ENCODE measurements around the gene ERGIC1.
"Not testable (repeated sequence)": the region's sequence is repeated elsewhere in the genome, so short reads cannot be mapped to it uniquely, and the experiment has no call there.

The ERGIC1 gene

GRCh38 chr5:172848419-172848818 lies 14.4 kb downstream of the ERGIC1 start:
- DNase-seq (ENCODE audit: low read depth): no peak

- DNase-seq (ENCODE audit: low read depth): no peak
Measured at GRCh38 chr5:172849606-172850453, 15.8 kb downstream of the ERGIC1 start.

DNA sequence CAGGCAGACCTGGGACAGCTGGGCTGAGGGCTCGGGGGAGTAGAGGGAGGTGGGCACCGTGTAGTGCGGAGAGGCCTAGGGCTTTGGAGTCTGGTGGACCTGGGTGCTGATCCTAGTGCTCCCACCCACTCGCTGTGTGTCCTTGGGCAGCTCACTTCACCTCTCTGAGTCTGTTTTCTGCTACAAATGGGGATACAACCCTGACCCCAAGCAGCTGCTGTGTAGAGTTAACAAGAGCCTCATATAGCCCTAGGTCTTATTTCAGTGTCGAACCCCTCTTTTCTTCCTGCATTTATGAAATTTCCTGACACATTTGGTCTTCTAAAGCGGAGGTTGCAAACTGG lies 16.4 kb downstream of the ERGIC1 start:
- no peak for DNase-seq (ENCODE audit: low read depth)

- not testable (repeated sequence) for DNase-seq (ENCODE audit: low read depth)
Measured at GRCh38 chr5:172851254-172851653, 17.2 kb downstream of the ERGIC1 start.

DNA sequence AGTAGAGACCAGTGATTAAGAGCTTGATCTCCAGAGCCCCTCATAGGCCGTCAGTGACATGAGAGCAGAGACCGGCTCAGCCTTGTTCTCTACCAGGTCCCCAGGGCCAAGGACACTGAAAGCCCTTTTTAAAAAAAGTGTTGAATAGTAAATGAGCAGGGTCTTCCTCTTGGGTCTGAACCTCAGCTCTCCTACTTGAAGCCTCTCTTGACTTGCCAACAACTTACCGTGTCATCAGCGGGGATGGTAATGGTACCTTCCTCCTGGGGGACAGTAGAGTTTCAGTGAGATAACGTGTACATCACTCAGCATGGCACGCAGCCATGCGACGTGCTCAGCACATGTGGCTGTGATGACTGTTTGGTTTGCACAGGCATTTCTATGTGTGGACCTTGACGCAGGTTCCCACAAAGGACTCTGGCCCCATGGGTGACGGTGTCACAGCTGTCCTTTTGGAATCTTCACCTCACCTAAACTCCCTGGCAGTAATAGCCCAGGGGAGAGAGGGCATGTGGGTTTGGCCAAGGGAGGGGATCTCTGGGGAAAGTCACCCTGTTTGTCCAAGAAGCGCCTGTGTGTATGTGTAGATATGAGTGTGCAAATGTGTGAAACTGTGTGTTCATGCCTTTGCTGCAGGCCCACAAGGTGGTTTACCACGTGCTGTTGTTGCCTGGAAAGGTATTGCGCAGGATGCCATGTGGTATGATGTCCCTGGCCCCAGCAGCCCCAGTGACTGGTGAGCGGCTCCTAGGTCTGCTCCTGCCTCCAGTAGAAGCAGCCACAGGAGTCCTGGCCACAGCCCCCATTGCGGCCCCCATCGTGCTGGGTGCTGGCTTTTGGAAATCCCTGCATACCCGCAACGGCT lies 18.7 kb downstream of the ERGIC1 start:
- DNase-seq (ENCODE audit: low read depth): no peak

GRCh38 chr5:172853355-172853975 lies 19.4 kb downstream of the ERGIC1 start:
- DNase-seq (ENCODE audit: low read depth): no peak

GRCh38 chr5:172854451-172854871 lies 20.4 kb downstream of the ERGIC1 start:
- DNase-seq (ENCODE audit: low read depth): no peak

DNA sequence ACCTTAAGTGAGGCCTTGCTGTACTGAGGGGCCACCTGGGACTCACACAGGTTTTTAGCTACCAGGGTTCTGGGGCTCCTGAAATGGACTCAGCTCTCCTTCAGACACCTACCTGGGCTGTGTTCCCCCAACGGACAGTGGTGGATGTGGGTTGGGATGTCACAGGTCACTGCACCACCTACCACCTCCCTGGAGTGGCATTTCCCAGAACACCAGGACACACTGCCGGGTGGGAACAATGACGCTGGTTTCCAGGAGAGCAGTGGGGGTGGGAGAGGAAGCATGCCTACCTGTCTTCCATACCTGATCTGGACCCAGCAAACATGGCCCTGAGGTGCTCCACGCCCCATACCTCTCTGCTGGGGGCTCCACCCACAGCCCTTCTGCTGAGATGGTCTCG lies 20.9 kb downstream of the ERGIC1 start:
- no peak for DNase-seq (ENCODE audit: low read depth)

- DNase-seq (ENCODE audit: low read depth): no peak
Measured at GRCh38 chr5:172855597-172856292, 21.7 kb downstream of the ERGIC1 start.

GRCh38 chr5:172856336-172856735 lies 22.3 kb downstream of the ERGIC1 start:
- no peak for DNase-seq (ENCODE audit: low read depth)

DNA sequence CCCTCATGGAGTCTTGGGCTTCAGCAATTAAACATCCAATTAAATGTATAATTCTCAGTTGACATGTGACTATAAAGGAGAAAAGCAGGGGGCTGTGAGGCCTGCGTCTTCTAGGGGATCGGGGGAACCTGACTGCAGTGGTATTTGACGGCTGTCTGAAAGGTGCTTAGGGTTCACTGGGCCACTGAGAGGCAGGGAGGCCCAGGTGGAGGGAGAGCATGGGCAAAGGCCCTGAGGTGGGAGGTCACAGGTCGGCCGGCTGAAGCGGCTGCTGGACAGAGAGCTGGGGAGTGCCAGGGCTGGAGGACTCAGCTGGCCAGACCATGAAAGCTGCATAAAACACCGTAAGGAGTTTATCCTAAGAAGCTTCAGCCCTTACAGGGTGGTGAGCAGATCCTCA lies 23.9 kb downstream of the ERGIC1 start:
- no peak for DNase-seq (ENCODE audit: low read depth)

DNA sequence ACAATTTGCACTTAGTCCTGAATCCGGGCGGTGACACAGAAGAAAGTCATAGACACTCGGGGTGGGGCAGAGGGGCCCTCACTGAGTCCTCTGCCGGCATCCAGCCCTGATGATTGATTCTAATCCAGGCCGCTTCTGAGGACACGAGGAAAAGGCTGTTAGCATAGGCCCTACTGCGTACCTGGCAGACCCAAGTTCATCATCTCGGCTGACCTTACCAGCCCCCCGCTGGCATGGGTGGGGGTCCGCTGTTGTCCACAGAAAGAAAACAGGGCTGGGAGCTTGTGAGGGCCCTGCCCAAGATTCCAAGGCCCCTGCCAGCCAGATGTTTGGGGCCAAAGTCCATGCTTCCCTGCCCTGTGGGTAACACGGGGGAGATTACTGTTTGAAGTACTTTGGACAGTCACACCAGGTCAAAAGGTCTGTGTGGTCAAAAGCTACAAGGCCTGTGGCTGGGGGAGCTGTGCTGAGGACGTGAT lies 24.5 kb downstream of the ERGIC1 start:
- DNase-seq (ENCODE audit: low read depth): no peak

- DNase-seq (ENCODE audit: low read depth): no peak
Measured at GRCh38 chr5:172858990-172859811, 25.1 kb downstream of the ERGIC1 start.

DNA sequence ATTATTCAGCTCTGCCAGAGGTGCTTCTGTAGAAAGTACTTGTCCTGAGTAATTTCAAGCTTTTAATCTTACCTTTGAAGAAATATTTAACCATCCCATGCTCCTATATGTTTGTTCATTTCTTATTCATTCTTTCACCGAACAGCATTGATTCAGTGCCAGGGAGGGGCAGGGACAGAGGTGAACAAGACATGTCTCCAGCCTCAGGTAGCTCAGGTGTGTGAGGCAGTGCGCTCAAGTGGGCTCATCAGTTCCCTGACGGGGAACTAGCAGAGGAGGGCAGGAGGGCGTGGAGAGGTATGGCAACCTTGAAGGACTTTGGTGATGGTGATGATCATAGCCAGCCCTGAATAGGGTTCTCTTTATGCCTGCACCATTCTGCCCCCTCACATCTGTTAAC lies 25.9 kb downstream of the ERGIC1 start:
- DNase-seq (ENCODE audit: low read depth): no peak

- DNase-seq (ENCODE audit: low read depth): no peak
Measured at GRCh38 chr5:172860520-172861443, 26.7 kb downstream of the ERGIC1 start.

DNA sequence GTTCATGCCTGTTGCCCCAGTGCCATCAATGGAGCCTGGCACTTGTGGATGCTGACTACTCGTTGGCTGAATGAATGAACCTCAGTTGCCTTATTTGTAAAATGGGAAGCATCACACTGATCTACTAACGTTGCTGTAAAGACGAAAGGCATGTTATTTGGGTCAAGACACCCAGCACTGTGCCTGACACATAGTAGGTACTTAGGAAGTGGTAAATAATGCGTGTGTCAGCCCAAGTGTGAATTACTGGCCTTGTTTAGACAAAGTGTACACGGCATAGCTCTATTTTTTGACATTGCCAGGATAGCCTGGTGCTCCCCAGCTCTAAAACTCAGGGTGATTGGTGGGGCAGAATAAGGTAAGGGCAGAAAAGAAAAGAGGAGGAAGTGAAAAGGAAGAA lies 27.4 kb downstream of the ERGIC1 start:
- DNase-seq (ENCODE audit: low read depth): no peak

GRCh38 chr5:172862165-172862801 lies 28.2 kb downstream of the ERGIC1 start:
- no peak for DNase-seq (ENCODE audit: low read depth)

DNA sequence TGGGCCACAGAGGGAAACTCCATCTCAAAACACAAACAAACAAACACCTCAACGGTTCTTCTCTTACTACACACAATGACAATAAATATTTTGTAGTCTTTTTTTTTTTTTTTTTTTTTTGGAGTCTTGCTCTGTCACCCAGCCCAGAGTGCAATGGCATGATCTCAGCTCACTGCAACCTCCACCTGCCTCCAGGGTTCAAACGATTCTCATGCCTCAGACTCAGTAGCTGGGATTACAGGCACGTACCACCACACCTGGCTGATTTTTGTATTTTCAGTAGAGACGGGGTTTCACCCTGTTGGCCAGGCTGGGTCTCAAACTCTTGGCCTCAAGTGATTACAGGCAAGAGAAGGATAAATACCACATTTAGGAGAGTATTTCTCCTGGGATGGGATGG lies 30.1 kb downstream of the ERGIC1 start:
- DNase-seq (ENCODE audit: low read depth): not testable (repeated sequence)

- DNase-seq (ENCODE audit: low read depth): no peak
Measured at GRCh38 chr5:172864747-172865146, 30.7 kb downstream of the ERGIC1 start.
